Hepatocyte (in vitro differentiated cells): ENCODE results near the gene PTGER2.

ENCODE experiments used
- CTCF ChIP-seq: fragments of 200-600 bp; sonication (generic); IDR thresholded peaks from 2 replicates; pipeline ENCODE4 v1.5.1; 2016; ENCODE audit warnings: antibody characterized with exemption, mild to moderate bottlenecking; ENCODE audit not compliant: poor library complexity
- EZH2phosphoT487 ChIP-seq: fragments of 200-600 bp; sonication (generic); IDR thresholded peaks from one replicate; pipeline ENCODE4 v1.6.1; 2018; ENCODE audit warnings: antibody characterized with exemption, mild to moderate bottlenecking, low read depth, moderate library complexity; ENCODE audit not compliant: unreplicated experiment, severe bottlenecking

GRCh38 chr14:52348279-52348678 lies 34.2 kb downstream of the PTGER2 start:
- TF ChIP-seq CTCF = no peak
- no peak for TF ChIP-seq EZH2phosphoT487
